ENCODE results near the gene NXPE4. TPM values are rescaled to one million over a fixed set of nuclear protein-coding genes. Genes with fewer than 3 reads are reported as not detected.

The NXPE4 gene
- total RNA-seq, 1 donor from 2014 or later: not detected

DNA sequence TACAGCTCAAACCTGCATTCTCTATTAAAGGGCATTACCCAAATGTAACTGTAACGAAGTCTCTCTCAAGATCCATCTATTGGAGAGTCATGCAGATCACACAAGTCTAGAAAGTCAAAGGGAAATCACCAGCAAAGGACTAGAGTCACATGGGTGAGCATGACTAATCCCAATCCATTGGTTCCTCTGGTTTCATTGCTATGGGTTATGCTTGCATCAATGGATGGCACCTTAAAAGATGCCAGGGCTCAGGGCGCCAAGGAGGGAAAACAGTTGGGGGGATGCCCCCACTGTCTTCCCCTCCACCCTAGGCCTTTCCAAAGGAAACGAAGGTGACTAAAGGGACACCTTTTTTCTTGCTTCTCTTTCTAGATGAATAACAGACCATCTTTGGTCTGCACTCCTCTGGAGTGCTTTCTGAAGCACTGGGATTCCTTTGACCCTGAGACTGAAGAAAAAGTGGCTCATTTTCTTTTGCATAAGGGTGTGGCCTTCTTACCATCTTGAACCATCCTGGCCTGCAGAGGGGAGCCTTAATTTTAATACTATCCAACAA is 8.1 kb downstream of the NXPE4 start:
- Mint-ChIP-seq H3K4me1 (ENCODE audit: unreplicated experiment) (no peaks in the 10 kb centered on the region), H3K9me3 (ENCODE audit: unreplicated experiment) (peaks cover 31% of the 10 kb centered on the region), H3K36me3 (ENCODE audit: unreplicated experiment) (no peaks in the 10 kb centered on the region), H3K27ac (ENCODE audit: unreplicated experiment) (no peak overlapping the region), H3K4me3 (ENCODE audit: unreplicated experiment) (no peak overlapping the region), H3K27me3 (ENCODE audit: unreplicated experiment) (no peaks in the 10 kb centered on the region)
- TF ChIP-seq, protein P1, sequence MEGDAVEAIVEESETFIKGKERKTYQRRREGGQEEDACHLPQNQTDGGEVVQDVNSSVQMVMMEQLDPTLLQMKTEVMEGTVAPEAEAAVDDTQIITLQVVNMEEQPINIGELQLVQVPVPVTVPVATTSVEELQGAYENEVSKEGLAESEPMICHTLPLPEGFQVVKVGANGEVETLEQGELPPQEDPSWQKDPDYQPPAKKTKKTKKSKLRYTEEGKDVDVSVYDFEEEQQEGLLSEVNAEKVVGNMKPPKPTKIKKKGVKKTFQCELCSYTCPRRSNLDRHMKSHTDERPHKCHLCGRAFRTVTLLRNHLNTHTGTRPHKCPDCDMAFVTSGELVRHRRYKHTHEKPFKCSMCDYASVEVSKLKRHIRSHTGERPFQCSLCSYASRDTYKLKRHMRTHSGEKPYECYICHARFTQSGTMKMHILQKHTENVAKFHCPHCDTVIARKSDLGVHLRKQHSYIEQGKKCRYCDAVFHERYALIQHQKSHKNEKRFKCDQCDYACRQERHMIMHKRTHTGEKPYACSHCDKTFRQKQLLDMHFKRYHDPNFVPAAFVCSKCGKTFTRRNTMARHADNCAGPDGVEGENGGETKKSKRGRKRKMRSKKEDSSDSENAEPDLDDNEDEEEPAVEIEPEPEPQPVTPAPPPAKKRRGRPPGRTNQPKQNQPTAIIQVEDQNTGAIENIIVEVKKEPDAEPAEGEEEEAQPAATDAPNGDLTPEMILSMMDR (IDR thresholded peaks at IDR 0.05): no peak
- no peak for DNase-seq (ENCODE audit: extremely low spot score, unreplicated experiment)

DNA sequence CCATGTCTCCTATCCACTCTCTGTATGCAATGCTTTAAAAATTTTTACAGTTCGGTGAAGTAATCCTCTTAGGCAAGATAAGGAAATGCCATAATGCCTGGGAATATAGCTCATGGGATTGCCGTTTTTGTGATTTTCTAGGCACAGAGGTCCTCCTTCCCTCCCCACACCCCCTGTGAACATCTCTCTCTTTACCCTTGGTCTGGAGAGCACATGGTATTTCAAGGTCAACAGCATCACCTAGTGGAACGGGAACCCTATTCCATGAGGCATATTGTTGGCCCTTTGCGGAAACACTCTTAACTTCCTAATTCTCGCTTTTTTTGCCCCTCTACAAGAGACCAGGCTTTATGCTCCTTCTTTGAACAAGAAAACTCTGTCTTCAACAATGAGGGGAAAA is 8.8 kb downstream of the NXPE4 start:
- no peaks in the 10 kb centered on the region for H3K4me1 Mint-ChIP-seq (ENCODE audit: unreplicated experiment)
- DNase-seq (ENCODE audit: extremely low spot score, unreplicated experiment): no peak
- no peaks in the 10 kb centered on the region for H3K27me3 Mint-ChIP-seq (ENCODE audit: unreplicated experiment)
- no peaks in the 10 kb centered on the region for H3K36me3 Mint-ChIP-seq (ENCODE audit: unreplicated experiment)
- no peak overlapping the region for H3K4me3 Mint-ChIP-seq (ENCODE audit: unreplicated experiment)
- TF ChIP-seq, protein P1 (IDR thresholded peaks at IDR 0.05): peak; percentile 7
- H3K9me3 Mint-ChIP-seq (ENCODE audit: unreplicated experiment): peaks cover 31% of the 10 kb centered on the region
- H3K27ac Mint-ChIP-seq (ENCODE audit: unreplicated experiment): no peak overlapping the region

DNA sequence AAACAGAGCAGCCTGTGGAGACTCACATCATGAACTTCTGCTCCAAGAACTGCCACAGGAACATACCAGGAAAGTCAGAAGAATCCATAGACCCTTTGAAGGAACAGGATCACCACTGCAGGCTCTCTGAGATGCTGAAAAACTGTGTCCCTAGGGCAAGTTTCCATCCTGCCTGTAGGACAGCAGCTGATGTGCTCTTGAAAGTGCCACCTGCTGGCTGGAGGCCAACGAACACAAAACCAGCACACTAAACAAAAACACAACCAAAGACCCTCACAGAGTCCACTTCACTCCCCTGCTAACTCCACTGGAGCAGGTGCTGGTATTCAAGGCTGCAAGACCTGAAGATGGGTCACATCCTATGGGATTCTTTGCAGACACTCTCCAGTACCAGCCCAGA is 23.9 kb downstream of the NXPE4 start:
- peaks cover 25% of the 10 kb centered on the region for H3K9me3 Mint-ChIP-seq (ENCODE audit: unreplicated experiment)
- H3K36me3 Mint-ChIP-seq (ENCODE audit: unreplicated experiment): no peaks in the 10 kb centered on the region
- no peak for DNase-seq (ENCODE audit: extremely low spot score, unreplicated experiment)
- peaks cover 8% of the 10 kb centered on the region for H3K27me3 Mint-ChIP-seq (ENCODE audit: unreplicated experiment)
- no peak overlapping the region for H3K4me3 Mint-ChIP-seq (ENCODE audit: unreplicated experiment)
- no peaks in the 10 kb centered on the region for H3K4me1 Mint-ChIP-seq (ENCODE audit: unreplicated experiment)
- TF ChIP-seq, protein P1 (IDR thresholded peaks at IDR 0.05): no peak
- H3K27ac Mint-ChIP-seq (ENCODE audit: unreplicated experiment): no peak overlapping the region

DNA sequence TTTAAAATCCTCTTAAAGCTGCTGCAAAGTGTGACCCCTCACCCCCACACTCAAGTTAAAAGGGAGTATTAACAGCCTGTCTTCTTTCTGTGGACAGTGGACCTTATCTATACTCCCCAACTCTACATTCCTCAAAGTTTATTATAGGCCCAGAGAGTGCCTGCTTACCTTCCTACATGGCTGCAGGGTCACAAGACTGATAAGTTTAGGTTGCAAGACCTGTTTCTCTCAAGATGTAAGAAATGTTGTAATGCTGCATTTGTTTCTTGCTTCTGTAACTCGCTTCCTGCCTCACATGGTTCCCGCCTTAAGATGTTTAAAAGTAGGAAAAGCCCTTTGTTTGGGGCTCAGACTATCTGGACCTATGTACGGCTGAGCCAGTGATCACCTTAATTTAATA is 25.8 kb downstream of the NXPE4 start:
- Mint-ChIP-seq H3K4me3 (ENCODE audit: unreplicated experiment) (no peak overlapping the region), H3K4me1 (ENCODE audit: unreplicated experiment) (no peaks in the 10 kb centered on the region), H3K36me3 (ENCODE audit: unreplicated experiment) (no peaks in the 10 kb centered on the region), H3K27ac (ENCODE audit: unreplicated experiment) (no peak overlapping the region), H3K27me3 (ENCODE audit: unreplicated experiment) (peaks cover 8% of the 10 kb centered on the region), H3K9me3 (ENCODE audit: unreplicated experiment) (peaks cover 9% of the 10 kb centered on the region)
- TF ChIP-seq, protein P1 (IDR thresholded peaks at IDR 0.05): no peak
- DNase-seq (ENCODE audit: extremely low spot score, unreplicated experiment): no peak

DNA sequence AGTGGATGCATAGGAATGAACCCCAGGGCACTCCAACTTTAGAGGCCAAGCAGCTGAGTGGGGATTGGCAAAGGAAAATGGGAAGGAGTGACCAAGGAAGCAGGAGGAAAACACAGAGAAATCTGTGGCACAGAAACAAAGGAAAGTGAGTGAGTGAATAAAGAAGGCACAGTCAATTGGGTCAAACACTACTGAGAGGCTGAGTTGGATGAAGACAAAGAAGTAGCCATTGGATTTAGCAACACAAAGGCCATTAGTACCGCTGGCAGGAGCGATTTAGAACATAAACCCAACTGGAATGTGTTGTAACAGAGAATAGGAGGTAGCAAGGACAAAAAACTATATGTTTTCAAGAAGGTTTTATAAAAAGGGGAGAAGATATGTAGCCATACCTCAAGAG is 29.3 kb downstream of the NXPE4 start:
- H3K4me1 Mint-ChIP-seq (ENCODE audit: unreplicated experiment): no peaks in the 10 kb centered on the region
- TF ChIP-seq, protein P1 (IDR thresholded peaks at IDR 0.05): no peak
- H3K27ac Mint-ChIP-seq (ENCODE audit: unreplicated experiment): no peak overlapping the region
- H3K36me3 Mint-ChIP-seq (ENCODE audit: unreplicated experiment): no peaks in the 10 kb centered on the region
- H3K27me3 Mint-ChIP-seq (ENCODE audit: unreplicated experiment): peaks cover 3% of the 10 kb centered on the region
- H3K4me3 Mint-ChIP-seq (ENCODE audit: unreplicated experiment): no peak overlapping the region
- no peak for DNase-seq (ENCODE audit: extremely low spot score, unreplicated experiment)
- no peaks in the 10 kb centered on the region for H3K9me3 Mint-ChIP-seq (ENCODE audit: unreplicated experiment)
